GM12865 (cell line): Measurements from ENCODE around the gene RBMS1.

Experiments used
- DNase-seq: peaks from one replicate; pipeline ENCODE4 v3.0.0; 2010; ENCODE audit warnings: low read depth
- H3K4me3 ChIP-seq: 2 replicates; pipeline ENCODE4 v1.5.1; 2011; ENCODE audit warnings: mild to moderate bottlenecking, low read depth, low read length, control low read depth
- CTCF ChIP-seq: IDR thresholded peaks from 2 replicates; pipeline ENCODE4 v1.5.1; 2011; ENCODE audit warnings: low read length, control low read depth, low read depth, inconsistent platforms; ENCODE audit not compliant: insufficient read depth; ENCODE audit errors: missing control alignments

RBMS1 gene

GRCh38 chr2:160257041-160257742, 236.4 kb downstream of the RBMS1 start:
- H3K4me3 ChIP-seq: no peak overlapping the region
- DNase-seq: no peak
- TF ChIP-seq CTCF: no peak

GRCh38 chr2:160256507-160256906, 237.1 kb downstream of the RBMS1 start:
- no peak for DNase-seq
- H3K4me3 ChIP-seq: no peak overlapping the region
- no peak for TF ChIP-seq CTCF

GRCh38 chr2:160255408-160255807, 238.2 kb downstream of the RBMS1 start:
- no peak overlapping the region for H3K4me3 ChIP-seq
- DNase-seq: no peak
- no peak for TF ChIP-seq CTCF

GRCh38 chr2:160254189-160254762, 239.3 kb downstream of the RBMS1 start:
- no peak for TF ChIP-seq CTCF
- no peak for DNase-seq
- H3K4me3 ChIP-seq: no peak overlapping the region

- TF ChIP-seq CTCF: no peak
- no peak for DNase-seq
- no peak overlapping the region for H3K4me3 ChIP-seq
Observed at GRCh38 chr2:160253440-160254188, 240.0 kb downstream of the RBMS1 start.

GRCh38 chr2:160252900-160253299, 240.7 kb downstream of the RBMS1 start:
- TF ChIP-seq CTCF: no peak
- DNase-seq: no peak
- no peak overlapping the region for H3K4me3 ChIP-seq
